Upper lobe of left lung (tissue), 6 donors: ENCODE results near the gene TTLL10. TPM values are rescaled to one million over a fixed set of nuclear protein-coding genes. Genes with fewer than 3 reads are reported as not detected.
"Not testable (repeated sequence)": the region's sequence is repeated elsewhere in the genome, so short reads cannot be mapped to it uniquely, and the experiment has no call there.

Experiments used
- ATAC-seq, 2 donors: fragments of 200-7000 bp; cut with Tn5 transposase; one replicate each; pipeline ENCODE4 v1.9.1; 2022; ENCODE audit warnings: mild to moderate bottlenecking in 2 of 2, moderate library complexity in 2 of 2; ENCODE audit not compliant: low FRiP score in 2 of 2
- DNase-seq, 2 donors: peaks; one replicate each; pipeline ENCODE4 v3.0.0-alpha.2; 2019 to 2020
- H3K27ac ChIP-seq, 4 donors: fragments of 200-600 bp; sonication (generic); one replicate each; pipeline ENCODE4 v1.5.1; 2016 to 2019
- H3K27me3 ChIP-seq, 4 donors: fragments of 200-600 bp; sonication (generic); one replicate each; pipeline ENCODE4 v1.5.1; 2017 to 2019
- H3K36me3 ChIP-seq, 4 donors: fragments of 200-600 bp; sonication (generic); one replicate each; pipeline ENCODE4 v1.5.1; 2016 to 2019
- H3K4me1 ChIP-seq, 4 donors: fragments of 200-600 bp; sonication (generic); one replicate each; pipeline ENCODE4 v1.5.1; 2018 to 2019
- H3K4me3 ChIP-seq, 4 donors: fragments of 200-600 bp; sonication (generic); one replicate each; pipeline ENCODE4 v1.5.1; 2017 to 2019; ENCODE audit warnings: mild to moderate bottlenecking in 2 of 4, moderate library complexity in 1 of 4
- H3K9me3 ChIP-seq, 4 donors: fragments of 200-600 bp; sonication (generic); one replicate each; pipeline ENCODE4 v1.5.1; 2018 to 2019
- CTCF ChIP-seq, 6 experiments: fragments of 450-650 bp in 4 of 6; fragments of 200-600 bp in 2 of 6; sonication (generic) in 2 of 6; IDR thresholded peaks; one replicate each; pipeline ENCODE4 v1.5.1; 2016 to 2019; ENCODE audit warnings: antibody characterized with exemption in 6 of 6
- EP300 ChIP-seq, 4 donors: sonication (generic); formaldehyde crosslinking; IDR thresholded peaks; one replicate each; pipeline ENCODE4 v1.5.1; 2017; ENCODE audit warnings: antibody characterized with exemption in 4 of 4, control low read depth in 2 of 4
- POLR2A ChIP-seq, 4 donors: fragments of 450-650 bp; IDR thresholded peaks; one replicate each; pipeline ENCODE4 v1.5.1; 2016 to 2017; ENCODE audit warnings: antibody characterized with exemption in 4 of 4, mild to moderate bottlenecking in 2 of 4
- POLR2AphosphoS5 ChIP-seq, 2 donors: sonication (generic); formaldehyde crosslinking; IDR thresholded peaks; one replicate each; pipeline ENCODE4 v1.5.1; 2017; ENCODE audit warnings: antibody characterized with exemption in 2 of 2
- WGBS, 2 donors: methylation state at CpG; one replicate each; pipeline ENCODE4 v1.1.5; 2017 to 2018; 5-methylcytosine and 5-hydroxymethylcytosine counted together
- total RNA-seq, 6 donors: library from RNA; depleted of rRNA in 4 of 6; stranded (reverse); fragments of >200 nt in 4 of 6; gene quantifications; one replicate each; pipeline versions ENCODE4 v1.1.0 to v1.2.1, GENCODE V29; 2016 to 2021
- donor health status: DM: no; HTN: no; CAD: no; lungs with moderate emphysema.
- donor health status: DM: no; HTN: yes; CAD: no; lungs with severe emphysema.

The TTLL10 gene
- total RNA-seq, 6 donors from 2014 or later = 0.86 to 14.5 (median 5.8) TPM

DNA sequence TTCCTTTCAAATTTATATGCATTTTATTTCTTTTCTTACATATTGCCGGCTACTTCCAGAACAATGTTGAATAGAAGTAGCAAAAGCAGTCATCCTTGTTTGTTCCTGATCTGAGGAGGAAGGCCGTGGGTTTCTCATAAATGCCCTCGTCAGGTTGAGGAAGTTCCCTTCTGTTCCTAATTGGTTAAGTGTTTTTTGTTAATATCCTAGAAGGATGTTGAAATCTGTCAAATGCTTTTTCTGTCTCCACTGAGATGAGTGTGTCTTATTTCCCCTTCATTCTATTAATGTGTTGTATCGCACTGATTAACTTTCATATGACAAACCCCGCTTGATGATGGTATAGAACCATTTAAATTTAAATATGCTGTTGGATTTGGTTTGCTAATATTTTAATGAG is 15.4 kb downstream of the TTLL10 start:
- TF ChIP-seq EP300 (IDR thresholded peaks at IDR 0.05) (no peak), POLR2A (IDR thresholded peaks at IDR 0.05) (no peak), POLR2AphosphoS5 (IDR thresholded peaks at IDR 0.05) (no peak), CTCF (IDR thresholded peaks at IDR 0.05) (no peak)

GRCh38 chr1:1191734-1192133 is 18.1 kb downstream of the TTLL10 start:
- no peaks in the 10 kb centered on the region for H3K27me3 ChIP-seq
- no peak for TF ChIP-seq POLR2A (IDR thresholded peaks at IDR 0.05)
- no peak for DNase-seq
- H3K9me3 ChIP-seq = peaks cover 0 to 11% (median 3%) of the 10 kb centered on the region in 4 donors
- H3K4me3 ChIP-seq = no peak overlapping the region
- H3K4me1 ChIP-seq = no peaks in the 10 kb centered on the region
- WGBS, 2 donors = 78 to 96% methylated on average over 11 of the region's 11 CpGs
- no peak overlapping the region for H3K27ac ChIP-seq
- ATAC-seq = no peak
- H3K36me3 ChIP-seq = no peaks in the 10 kb centered on the region

More for the DNA sequence above, 15.4 kb downstream of the TTLL10 start:
- peaks cover 0 to 6% (median 0%) of the 10 kb centered on the region in 4 donors for H3K9me3 ChIP-seq
- H3K27ac ChIP-seq = no peak overlapping the region
- H3K36me3 ChIP-seq = no peaks in the 10 kb centered on the region
- WGBS, 2 donors = 75 to 80% methylated on average over 5 of the region's 5 CpGs
- no peak overlapping the region for H3K4me3 ChIP-seq
- ATAC-seq = no peak
- H3K27me3 ChIP-seq = no peaks in the 10 kb centered on the region
- H3K4me1 ChIP-seq = no peaks in the 10 kb centered on the region
- DNase-seq = no peak

DNA sequence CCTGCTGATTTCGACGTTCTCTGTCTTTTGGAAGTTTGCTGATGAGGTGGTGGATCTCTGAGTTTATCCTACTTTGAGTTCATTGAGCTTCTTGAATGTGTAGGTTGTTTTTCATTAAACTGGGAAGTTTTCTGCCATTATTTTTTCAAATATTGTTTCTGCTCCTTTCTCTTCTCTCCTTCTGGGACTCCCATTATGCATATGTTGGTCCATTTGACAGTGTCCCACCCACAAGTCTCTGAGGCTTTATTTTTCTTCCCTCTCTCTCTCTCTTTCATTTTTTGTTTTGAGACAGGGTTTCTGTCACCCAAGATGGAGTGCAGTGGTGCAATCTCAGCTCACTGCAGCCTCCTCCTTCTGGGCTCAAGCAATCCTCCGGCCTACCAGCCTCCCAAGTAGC is 21.0 kb downstream of the TTLL10 start:
- no peaks in the 10 kb centered on the region for H3K36me3 ChIP-seq
- 66 to 94% methylated on average over 3 of the region's 3 CpGs for WGBS, 2 donors
- no peak for TF ChIP-seq POLR2AphosphoS5 (IDR thresholded peaks at IDR 0.05)
- ATAC-seq = no peak
- no peak overlapping the region for H3K4me3 ChIP-seq
- no peak overlapping the region for H3K27ac ChIP-seq
- H3K4me1 ChIP-seq = no peaks in the 10 kb centered on the region
- H3K27me3 ChIP-seq = no peaks in the 10 kb centered on the region
- peaks cover 0 to 11% (median 3%) of the 10 kb centered on the region in 4 donors for H3K9me3 ChIP-seq
- DNase-seq = no peak

- not testable (repeated sequence) for H3K4me1 ChIP-seq, H3K36me3 ChIP-seq, ATAC-seq, H3K4me3 ChIP-seq, H3K27ac ChIP-seq, H3K27me3 ChIP-seq, DNase-seq
- peaks cover 0 to 11% (median 3%) of the 10 kb centered on the region in 4 donors for H3K9me3 ChIP-seq
- 95 to 96% methylated on average over 5 to 6 of the region's 6 CpGs for WGBS, 2 donors
Measured at GRCh38 chr1:1195726-1196125, 22.0 kb downstream of the TTLL10 start.

- TF ChIP-seq POLR2AphosphoS5 (IDR thresholded peaks at IDR 0.05) (no peak), EP300 (IDR thresholded peaks at IDR 0.05) (no peak), POLR2A (IDR thresholded peaks at IDR 0.05) (no peak), CTCF (IDR thresholded peaks at IDR 0.05) (no peak)
- Histone ChIP-seq H3K27me3 (peaks cover 0 to 10% (median 4%) of the 10 kb centered on the region in 4 donors), H3K4me3 (no peak overlapping the region), H3K27ac (no peak overlapping the region), H3K36me3 (no peaks in the 10 kb centered on the region), H3K9me3 (peaks cover 0 to 10% (median 3%) of the 10 kb centered on the region in 4 donors), H3K4me1 (peaks cover 5 to 16% (median 8%) of the 10 kb centered on the region in 4 donors)
- peak in 1 of 2 donors; percentile 58 for DNase-seq
- no peak for ATAC-seq
- WGBS, 2 donors = 80 to 84% methylated on average over 7 to 13 of the region's 13 CpGs
Measured at GRCh38 chr1:1196431-1197187, 22.9 kb downstream of the TTLL10 start.

GRCh38 chr1:1197188-1197500 is 23.5 kb downstream of the TTLL10 start:
- Histone ChIP-seq H3K4me3 (no peak overlapping the region), H3K4me1 (peaks cover 5 to 16% (median 8%) of the 10 kb centered on the region in 4 donors), H3K9me3 (peaks cover 0 to 6% (median 2%) of the 10 kb centered on the region in 4 donors), H3K27ac (no peak overlapping the region), H3K27me3 (peaks cover 0 to 10% (median 4%) of the 10 kb centered on the region in 4 donors), H3K36me3 (no peaks in the 10 kb centered on the region)
- peak in 1 of 2 donors; percentile 56 for DNase-seq
- 83 to 100% methylated on average over 6 to 8 of the region's 8 CpGs for WGBS, 2 donors
- TF ChIP-seq CTCF (IDR thresholded peaks at IDR 0.05) (no peak), POLR2A (IDR thresholded peaks at IDR 0.05) (no peak), EP300 (IDR thresholded peaks at IDR 0.05) (no peak), POLR2AphosphoS5 (IDR thresholded peaks at IDR 0.05) (no peak)
- ATAC-seq = no peak
